Lower lobe of right lung (tissue), 2 donors: ENCODE data around the gene MICAL2. TPM values are rescaled to one million over a fixed set of nuclear protein-coding genes. Genes with fewer than 3 reads are reported as not detected.

Experiments
- ATAC-seq, 2 donors: fragments of 200-7000 bp; cut with Tn5 transposase; one replicate each; pipeline ENCODE4 v1.9.1; 2020 to 2022; ENCODE audit warnings: mild to moderate bottlenecking in 2 of 2, moderate library complexity in 2 of 2
- DNase-seq: peaks from one replicate; pipeline ENCODE4 v3.0.0-alpha.2; 2020
- H3K27ac ChIP-seq: fragments of 200-600 bp; one replicate; pipeline ENCODE4 v1.8.0; 2022
- H3K27me3 ChIP-seq: fragments of 200-600 bp; one replicate; pipeline ENCODE4 v1.8.0; 2022; ENCODE audit warnings: low read depth
- H3K36me3 ChIP-seq: fragments of 200-600 bp; one replicate; pipeline ENCODE4 v1.8.0; 2022; ENCODE audit warnings: mild to moderate bottlenecking
- H3K4me1 ChIP-seq: fragments of 200-600 bp; one replicate; pipeline ENCODE4 v1.8.0; 2022
- H3K4me3 ChIP-seq: fragments of 200-600 bp; one replicate; pipeline ENCODE4 v1.8.0; 2022; ENCODE audit warnings: mild to moderate bottlenecking
- H3K9me3 ChIP-seq: fragments of 200-600 bp; one replicate; pipeline ENCODE4 v1.8.0; 2022
- intact Hi-C: fragments of 100-400 bp; cut with DNase I; formaldehyde crosslinking; loops from one replicate; pipeline ENCODE4 v1.11.0; 2022
- total RNA-seq: library from RNA; stranded (reverse); fragmentation: NEBNext Ultra II Directional; extraction: Animal tissue kit (Norgen Biotek cat#: 25700); gene quantifications from one replicate; pipeline ENCODE4 v1.2.1, GENCODE V29; 2021
- TF ChIP-seq, protein P1 (sequence below): fragments of 200-600 bp; IDR thresholded peaks from one replicate; pipeline ENCODE4 v1.8.0; 2022; ENCODE audit warnings: antibody characterized with exemption, mild to moderate bottlenecking
- donor health status: DM: no; HTN: yes; CAD: no; lungs with severe emphysema.

The MICAL2 gene
- total RNA-seq, 1 donor from 2014 or later = 127 TPM

DNA sequence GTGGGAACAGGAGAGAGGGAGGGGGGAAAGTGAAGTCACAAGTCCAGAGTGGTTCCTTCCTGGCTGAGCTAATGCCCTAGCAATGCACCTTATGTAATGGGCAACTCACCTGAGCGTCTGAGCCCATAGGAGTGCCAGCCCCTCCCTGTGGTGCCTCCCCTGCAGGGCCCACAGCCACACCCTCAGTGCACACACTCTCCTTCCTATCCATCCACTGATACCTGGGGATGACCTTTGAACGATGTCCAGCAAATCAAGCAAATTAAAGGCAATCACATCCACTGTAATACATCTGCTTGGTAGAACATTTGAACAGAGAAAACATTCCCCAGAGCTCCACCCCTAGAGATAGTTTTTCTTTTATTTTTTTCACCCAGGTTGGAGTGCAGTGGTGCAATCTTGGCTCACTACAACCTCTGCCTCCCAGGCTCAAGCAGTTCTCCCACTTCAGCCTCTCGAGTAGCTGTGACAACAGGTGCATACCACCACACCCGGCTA lies 19.6 kb upstream of the MICAL2 start:
- Histone ChIP-seq H3K9me3 (no peaks in the 10 kb centered on the region), H3K36me3 (no peaks in the 10 kb centered on the region), H3K4me1 (peaks cover 72% of the 10 kb centered on the region), H3K4me3 (no peak overlapping the region), H3K27me3 (no peaks in the 10 kb centered on the region), H3K27ac (peak overlapping the region; percentile 90)
- DNase-seq (peak; percentile 81), ATAC-seq (peak; percentile 92 to 93)
- TF ChIP-seq, protein P1, sequence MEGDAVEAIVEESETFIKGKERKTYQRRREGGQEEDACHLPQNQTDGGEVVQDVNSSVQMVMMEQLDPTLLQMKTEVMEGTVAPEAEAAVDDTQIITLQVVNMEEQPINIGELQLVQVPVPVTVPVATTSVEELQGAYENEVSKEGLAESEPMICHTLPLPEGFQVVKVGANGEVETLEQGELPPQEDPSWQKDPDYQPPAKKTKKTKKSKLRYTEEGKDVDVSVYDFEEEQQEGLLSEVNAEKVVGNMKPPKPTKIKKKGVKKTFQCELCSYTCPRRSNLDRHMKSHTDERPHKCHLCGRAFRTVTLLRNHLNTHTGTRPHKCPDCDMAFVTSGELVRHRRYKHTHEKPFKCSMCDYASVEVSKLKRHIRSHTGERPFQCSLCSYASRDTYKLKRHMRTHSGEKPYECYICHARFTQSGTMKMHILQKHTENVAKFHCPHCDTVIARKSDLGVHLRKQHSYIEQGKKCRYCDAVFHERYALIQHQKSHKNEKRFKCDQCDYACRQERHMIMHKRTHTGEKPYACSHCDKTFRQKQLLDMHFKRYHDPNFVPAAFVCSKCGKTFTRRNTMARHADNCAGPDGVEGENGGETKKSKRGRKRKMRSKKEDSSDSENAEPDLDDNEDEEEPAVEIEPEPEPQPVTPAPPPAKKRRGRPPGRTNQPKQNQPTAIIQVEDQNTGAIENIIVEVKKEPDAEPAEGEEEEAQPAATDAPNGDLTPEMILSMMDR = no peak
- intact Hi-C loops = no loop called here

DNA sequence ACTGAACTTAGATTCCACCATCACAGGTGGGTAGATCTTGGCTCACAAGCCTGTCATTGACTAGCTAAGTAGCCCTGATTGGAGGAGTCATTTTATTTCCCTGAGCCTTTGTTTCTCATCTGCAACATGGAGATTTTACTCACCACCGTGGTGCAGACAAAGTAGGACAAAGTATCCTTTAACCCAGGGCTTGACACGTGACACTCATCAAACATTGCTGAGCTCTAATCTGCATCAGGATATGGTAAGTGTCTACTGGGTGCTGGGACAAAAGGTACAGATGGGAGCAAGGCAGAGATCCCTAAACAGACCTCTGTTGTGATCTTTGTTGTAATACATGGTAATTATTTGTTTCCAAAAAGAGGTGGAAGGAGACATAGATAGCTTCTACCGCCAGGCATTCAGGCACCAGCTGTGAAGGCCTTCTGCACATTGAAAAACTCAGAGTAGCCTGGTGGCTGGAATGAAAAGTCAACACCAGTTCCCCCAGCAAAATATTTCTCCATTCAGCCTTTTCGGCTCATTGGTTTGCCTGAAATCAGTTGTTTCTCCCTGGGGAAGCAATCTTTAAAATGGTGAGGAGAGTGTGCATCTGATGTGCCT lies 18.3 kb upstream of the MICAL2 start:
- ATAC-seq = no peak

DNA sequence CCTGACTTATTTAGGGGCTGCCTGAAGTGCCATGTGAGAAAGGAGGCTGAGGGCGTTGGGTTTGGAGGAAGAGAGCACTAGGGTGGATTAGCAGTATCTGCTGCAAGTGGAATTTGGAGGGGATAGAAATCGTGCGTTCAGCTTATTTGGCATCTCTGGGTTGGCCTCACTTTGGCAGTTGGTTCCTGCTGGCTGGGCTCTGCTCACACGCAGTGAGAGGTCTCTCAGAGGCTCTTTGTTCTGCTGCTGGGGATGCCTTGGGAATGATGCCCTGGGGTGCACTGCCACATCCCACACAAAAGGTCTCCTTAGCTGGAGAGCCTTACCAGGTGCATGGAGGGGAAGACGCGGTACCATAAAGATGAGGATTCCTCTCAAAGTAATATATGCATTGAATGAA lies 17.7 kb upstream of the MICAL2 start:
- ATAC-seq = no peak
- no peak overlapping the region for H3K4me3 ChIP-seq
- DNase-seq = no peak
- peaks cover 53% of the 10 kb centered on the region for H3K4me1 ChIP-seq
- intact Hi-C loops = no loop called here
- TF ChIP-seq, protein P1 = no peak
- no peaks in the 10 kb centered on the region for H3K36me3 ChIP-seq
- H3K27me3 ChIP-seq = no peaks in the 10 kb centered on the region
- H3K27ac ChIP-seq = no peak overlapping the region
- H3K9me3 ChIP-seq = no peaks in the 10 kb centered on the region

More for the DNA sequence above, 18.3 kb upstream of the MICAL2 start:
- Histone ChIP-seq H3K9me3 (no peaks in the 10 kb centered on the region), H3K27me3 (no peaks in the 10 kb centered on the region), H3K4me3 (no peak overlapping the region), H3K36me3 (no peaks in the 10 kb centered on the region), H3K27ac (peak overlapping the region; percentile 90), H3K4me1 (peaks cover 60% of the 10 kb centered on the region)
- intact Hi-C loops = no loop called here
- no peak for DNase-seq
- TF ChIP-seq, protein P1 = no peak

DNA sequence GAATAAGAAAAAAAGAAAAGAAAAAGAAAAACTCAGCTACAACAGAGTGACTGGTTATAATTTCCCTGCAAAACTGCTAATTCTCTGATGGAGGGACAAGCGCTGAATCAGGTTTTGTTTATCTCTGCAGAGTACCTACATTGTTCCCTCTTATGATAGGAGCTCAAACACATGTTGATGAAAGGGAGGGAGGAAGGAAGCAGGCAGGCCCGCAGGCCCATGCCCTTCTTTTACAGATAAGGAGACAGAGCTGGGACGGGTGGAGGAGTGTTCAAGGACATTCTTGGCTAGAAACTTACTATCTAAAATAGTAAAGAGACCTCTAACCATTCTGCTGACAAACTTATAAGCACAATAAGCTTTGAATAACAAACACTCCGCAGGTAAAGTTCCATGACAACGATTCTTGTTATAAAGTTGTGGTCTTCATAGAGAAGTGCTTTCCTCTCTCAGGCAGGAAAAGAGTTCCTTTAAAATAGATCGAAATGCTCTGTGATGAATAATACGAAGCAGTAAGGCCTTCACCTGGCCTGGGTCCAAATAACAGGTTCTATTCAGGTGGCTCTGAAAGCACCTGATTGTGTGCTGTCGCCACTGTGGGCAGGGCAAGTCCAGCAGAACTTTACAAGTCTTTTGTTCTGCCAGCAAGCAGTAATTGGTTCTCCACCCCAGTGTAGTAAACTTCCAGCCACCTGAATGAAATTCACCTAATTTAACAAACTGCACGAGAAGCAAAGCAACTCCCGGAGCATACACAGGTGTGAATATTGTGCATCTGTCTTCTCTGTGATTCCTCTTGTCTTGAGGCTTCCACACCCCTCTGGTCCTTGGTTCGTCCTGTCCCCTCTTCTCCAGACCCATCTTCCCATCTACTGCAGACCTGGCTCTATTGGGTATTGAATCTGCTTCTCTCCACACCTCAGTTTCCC lies 15.3 kb upstream of the MICAL2 start:
- Histone ChIP-seq H3K36me3 (no peaks in the 10 kb centered on the region), H3K27me3 (no peaks in the 10 kb centered on the region), H3K9me3 (no peaks in the 10 kb centered on the region), H3K27ac (peak overlapping the region; percentile 53), H3K4me1 (peaks cover 44% of the 10 kb centered on the region), H3K4me3 (no peak overlapping the region)
- TF ChIP-seq, protein P1 = no peak
- DNase-seq (no peak), ATAC-seq (peak; percentile 7 to 53)
- intact Hi-C loops = no loop called here

DNA sequence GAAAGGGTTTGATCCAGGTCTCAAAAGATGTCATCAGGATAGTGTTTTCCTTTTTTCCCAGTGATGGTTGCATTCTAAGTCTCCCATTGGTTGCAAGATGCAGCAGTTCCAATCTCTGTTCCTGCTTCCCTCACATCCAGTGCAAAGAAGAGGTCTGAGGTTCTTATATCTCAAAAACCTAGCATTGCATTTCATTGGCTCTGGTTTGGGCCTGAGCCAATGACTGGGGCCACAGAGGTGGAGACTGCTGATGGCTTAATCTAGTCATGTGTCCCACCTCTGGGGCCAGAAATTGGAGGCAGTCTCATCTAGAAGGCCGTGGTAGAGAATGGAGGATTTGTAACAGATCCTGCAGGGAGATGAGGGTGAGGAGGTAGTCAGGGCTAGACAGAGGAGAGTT lies 13.2 kb upstream of the MICAL2 start:
- Histone ChIP-seq H3K27ac (no peak overlapping the region), H3K27me3 (no peaks in the 10 kb centered on the region), H3K4me1 (peaks cover 39% of the 10 kb centered on the region), H3K36me3 (no peaks in the 10 kb centered on the region), H3K9me3 (no peaks in the 10 kb centered on the region), H3K4me3 (no peak overlapping the region)
- TF ChIP-seq, protein P1 = no peak
- ATAC-seq = no peak
- DNase-seq = no peak
- intact Hi-C loops = no loop called here
